HG02973 (cell line): ENCODE results near the gene UBLCP1.
A peak's percentile ranks its signal among the peaks of the same experiment; 100 is the strongest.
"Not testable (repeated sequence)": the region's sequence is repeated elsewhere in the genome, so short reads cannot be mapped to it uniquely, and the experiment has no call there.

Experiments used
- ATAC-seq: cut with Tn5 transposase; IDR thresholded peaks from one replicate; pipeline ENCODE4 v1.9.1; 2021; ENCODE audit warnings: moderate library complexity; ENCODE audit not compliant: unreplicated experiment

UBLCP1 gene

GRCh38 chr5:159262859-159263568 lies at the start of gene UBLCP1:
Gene UBLCP1, plus strand, starts transcription at chr5:159263290. Its CDS starts 5,626 bp downstream, at chr5:159268916.
- ATAC-seq = peak; percentile 82

- no peak for ATAC-seq
Measured at GRCh38 chr5:159214486-159215271, 48.4 kb upstream of the UBLCP1 start.

GRCh38 chr5:159215886-159216285 lies 47.2 kb upstream of the UBLCP1 start:
- ATAC-seq = no peak

GRCh38 chr5:159216454-159216853 lies 46.6 kb upstream of the UBLCP1 start:
- no peak for ATAC-seq

- no peak for ATAC-seq
Measured at GRCh38 chr5:159217236-159217635, 45.9 kb upstream of the UBLCP1 start.

- no peak for ATAC-seq
Measured at GRCh38 chr5:159218595-159219023, 44.5 kb upstream of the UBLCP1 start.

GRCh38 chr5:159220206-159220605 lies 42.9 kb upstream of the UBLCP1 start:
- no peak for ATAC-seq

- ATAC-seq = no peak
Measured at GRCh38 chr5:159223469-159223868, 39.6 kb upstream of the UBLCP1 start.

GRCh38 chr5:159224471-159224870 lies 38.6 kb upstream of the UBLCP1 start:
- ATAC-seq = no peak

GRCh38 chr5:159226451-159226850 lies 36.6 kb upstream of the UBLCP1 start:
- ATAC-seq = no peak

- ATAC-seq = no peak
Measured at GRCh38 chr5:159227452-159227851, 35.6 kb upstream of the UBLCP1 start.

GRCh38 chr5:159228097-159228496 lies 35.0 kb upstream of the UBLCP1 start:
- not testable (repeated sequence) for ATAC-seq

GRCh38 chr5:159230657-159231056 lies 32.4 kb upstream of the UBLCP1 start:
- ATAC-seq = no peak

GRCh38 chr5:159231167-159231566 lies 31.9 kb upstream of the UBLCP1 start:
- no peak for ATAC-seq

GRCh38 chr5:159235871-159236520 lies 27.1 kb upstream of the UBLCP1 start:
- ATAC-seq = not testable (repeated sequence)

GRCh38 chr5:159240301-159240870 lies 22.7 kb upstream of the UBLCP1 start:
- no peak for ATAC-seq

- ATAC-seq = no peak
Measured at GRCh38 chr5:159241946-159242552, 21.0 kb upstream of the UBLCP1 start.

- no peak for ATAC-seq
Measured at GRCh38 chr5:159242656-159243055, 20.4 kb upstream of the UBLCP1 start.

GRCh38 chr5:159243385-159243784 lies 19.7 kb upstream of the UBLCP1 start:
- no peak for ATAC-seq

GRCh38 chr5:159244163-159244562 lies 18.9 kb upstream of the UBLCP1 start:
- ATAC-seq = no peak

- ATAC-seq = no peak
Measured at GRCh38 chr5:159244890-159245289, 18.2 kb upstream of the UBLCP1 start.
